Transverse colon (tissue), 3 donors: Measurements from ENCODE around the gene FCHSD2.

Experiments
- POLR2A ChIP-seq: fragments of 450-650 bp; IDR thresholded peaks from one replicate; pipeline ENCODE4 v1.6.1; 2016; ENCODE audit warnings: antibody characterized with exemption, mild to moderate bottlenecking, moderate library complexity
- TF ChIP-seq, protein P1 (sequence below), 5 experiments: fragments of 200-600 bp in 3 of 5; fragments of 450-650 bp in 2 of 5; sonication (generic) in 3 of 5; IDR thresholded peaks; 1 replicate in 2 of 5; 2 replicates in 3 of 5; pipeline ENCODE4 v1.5.1; 2016 to 2017; ENCODE audit warnings: antibody characterized with exemption in 5 of 5, inconsistent platforms in 3 of 5, mild to moderate bottlenecking in 2 of 5, moderate library complexity in 1 of 5

DNA sequence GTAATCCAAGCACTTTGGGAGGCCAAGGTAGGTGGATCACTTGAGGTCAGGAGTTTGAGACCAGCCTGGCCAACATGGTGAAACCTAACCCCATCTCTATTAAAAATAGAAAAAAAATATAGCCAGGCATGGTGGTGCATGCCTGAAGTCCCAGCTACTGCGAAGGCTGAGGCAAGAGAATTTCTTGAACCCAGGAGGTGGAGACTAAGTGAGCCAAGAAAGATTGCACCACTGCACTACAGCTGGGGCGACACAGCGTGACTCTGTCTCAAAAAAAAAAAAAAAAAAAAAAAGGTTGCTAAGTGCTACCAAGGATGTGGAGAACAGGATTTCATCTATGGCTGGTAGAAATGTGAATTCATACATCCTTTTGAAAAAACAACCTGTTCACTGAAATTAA, 291.3 kb downstream of the FCHSD2 start:
- TF ChIP-seq, protein P1, sequence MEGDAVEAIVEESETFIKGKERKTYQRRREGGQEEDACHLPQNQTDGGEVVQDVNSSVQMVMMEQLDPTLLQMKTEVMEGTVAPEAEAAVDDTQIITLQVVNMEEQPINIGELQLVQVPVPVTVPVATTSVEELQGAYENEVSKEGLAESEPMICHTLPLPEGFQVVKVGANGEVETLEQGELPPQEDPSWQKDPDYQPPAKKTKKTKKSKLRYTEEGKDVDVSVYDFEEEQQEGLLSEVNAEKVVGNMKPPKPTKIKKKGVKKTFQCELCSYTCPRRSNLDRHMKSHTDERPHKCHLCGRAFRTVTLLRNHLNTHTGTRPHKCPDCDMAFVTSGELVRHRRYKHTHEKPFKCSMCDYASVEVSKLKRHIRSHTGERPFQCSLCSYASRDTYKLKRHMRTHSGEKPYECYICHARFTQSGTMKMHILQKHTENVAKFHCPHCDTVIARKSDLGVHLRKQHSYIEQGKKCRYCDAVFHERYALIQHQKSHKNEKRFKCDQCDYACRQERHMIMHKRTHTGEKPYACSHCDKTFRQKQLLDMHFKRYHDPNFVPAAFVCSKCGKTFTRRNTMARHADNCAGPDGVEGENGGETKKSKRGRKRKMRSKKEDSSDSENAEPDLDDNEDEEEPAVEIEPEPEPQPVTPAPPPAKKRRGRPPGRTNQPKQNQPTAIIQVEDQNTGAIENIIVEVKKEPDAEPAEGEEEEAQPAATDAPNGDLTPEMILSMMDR (IDR thresholded peaks at IDR 0.05), result no peak
- TF ChIP-seq POLR2A, result no peak
